HEK293 (cell line): ENCODE results near the gene PRR33.

Experiments
- OVOL3 ChIP-seq: fragments of 450-650 bp; formaldehyde crosslinking; IDR thresholded peaks from 2 replicates; pipeline ENCODE4 v1.5.1; 2016; ENCODE audit warnings: missing biosample characterization, missing genetic modification characterization
- PRDM1 ChIP-seq: fragments of 450-650 bp; formaldehyde crosslinking; IDR thresholded peaks from 2 replicates; pipeline ENCODE4; 2016; ENCODE audit warnings: missing biosample characterization, missing genetic modification characterization
- REST ChIP-seq: fragments of 450-650 bp; formaldehyde crosslinking; IDR thresholded peaks from 2 replicates; pipeline ENCODE4 v1.5.1; 2016; ENCODE audit warnings: missing biosample characterization, missing genetic modification characterization
- ZBTB8A ChIP-seq: fragments of 450-650 bp; formaldehyde crosslinking; IDR thresholded peaks from 2 replicates; pipeline ENCODE4 v1.5.1; 2016; ENCODE audit warnings: missing biosample characterization, missing genetic modification characterization
- ZNF10 ChIP-seq: fragments of 450-650 bp; formaldehyde crosslinking; IDR thresholded peaks from 2 replicates; pipeline ENCODE4 v1.5.1; 2017; ENCODE audit warnings: missing biosample characterization, missing genetic modification characterization
- ZNF24 ChIP-seq: fragments of 450-650 bp; formaldehyde crosslinking; IDR thresholded peaks from 2 replicates; pipeline ENCODE4 v1.5.1; 2016; ENCODE audit warnings: missing biosample characterization, missing genetic modification characterization
- ZNF274 ChIP-seq, 2 experiments: fragments of 200-500 bp in 1 of 2; fragments of 450-650 bp in 1 of 2; sonication (Bioruptor generic) in 1 of 2; formaldehyde crosslinking in 1 of 2; IDR thresholded peaks; 2 replicates each; pipeline versions ENCODE4 v1.5.1 to v1.6.1; 2014 to 2016; ENCODE audit warnings: borderline replicate concordance in 1 of 2, inconsistent platforms in 1 of 2, low read length in 1 of 2, missing biosample characterization in 1 of 2, missing genetic modification characterization in 1 of 2
- ZNF423 ChIP-seq: fragments of 450-650 bp; formaldehyde crosslinking; IDR thresholded peaks from 2 replicates; pipeline ENCODE4 v1.5.1; 2016; ENCODE audit warnings: missing biosample characterization, missing genetic modification characterization
- ZNF660 ChIP-seq: fragments of 450-650 bp; IDR thresholded peaks from 2 replicates; pipeline ENCODE4 v1.5.1; 2018; ENCODE audit warnings: missing biosample characterization, mild to moderate bottlenecking, missing genetic modification characterization
- ZSCAN23 ChIP-seq: fragments of 450-650 bp; formaldehyde crosslinking; IDR thresholded peaks from 2 replicates; pipeline ENCODE4 v1.5.1; 2016; ENCODE audit warnings: missing biosample characterization, missing genetic modification characterization
- TF ChIP-seq, protein P1 (sequence below): fragments of 450-650 bp; formaldehyde crosslinking; IDR thresholded peaks from 2 replicates; pipeline ENCODE4 v1.5.1; 2016; ENCODE audit warnings: missing biosample characterization, missing genetic modification characterization
- TF ChIP-seq, protein P2 (sequence below): fragments of 450-650 bp; formaldehyde crosslinking; IDR thresholded peaks from 2 replicates; pipeline ENCODE4 v1.5.1; 2016; ENCODE audit warnings: missing biosample characterization, missing genetic modification characterization

DNA sequence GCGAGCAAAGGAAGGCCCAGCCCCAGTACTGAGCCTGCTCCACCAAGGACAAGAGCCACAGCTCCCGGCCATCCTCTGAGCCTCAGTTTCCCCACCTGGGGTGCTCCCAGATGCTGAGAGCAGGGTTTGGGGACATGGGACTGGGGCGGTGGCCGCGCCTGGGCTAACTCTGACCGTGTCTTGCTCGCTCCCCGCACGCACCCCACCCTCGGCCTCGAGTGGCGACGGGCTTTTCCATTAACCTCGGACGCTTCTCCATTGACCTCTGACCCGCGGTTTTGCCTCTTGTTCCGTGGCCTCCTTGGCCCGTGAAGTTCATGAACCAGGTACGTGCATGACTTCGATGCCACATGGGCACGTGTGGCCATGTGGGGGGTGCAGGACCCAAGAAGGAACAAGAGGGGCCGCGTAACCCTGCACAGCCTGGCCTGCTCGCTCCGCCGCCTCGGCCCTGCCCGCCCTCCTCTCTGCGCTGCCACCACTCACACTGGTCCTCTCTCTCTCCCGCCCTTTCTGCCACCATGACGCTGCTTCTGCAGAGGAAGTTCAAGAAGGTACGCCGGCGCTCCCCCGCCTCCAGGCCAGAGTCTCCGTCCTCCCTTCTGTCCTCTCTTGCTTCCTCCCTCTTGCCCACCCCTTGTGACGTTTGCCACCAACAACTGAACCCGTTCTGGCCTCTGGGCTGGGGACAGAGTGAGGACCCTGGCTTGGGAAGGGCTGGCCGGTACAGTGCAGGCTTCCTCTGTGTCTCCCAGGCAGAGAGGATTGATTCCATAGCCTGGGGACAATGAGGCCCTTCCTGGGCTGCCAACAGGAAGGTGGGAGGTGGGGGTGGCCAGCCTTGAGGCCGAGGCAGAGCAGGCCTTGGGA lies 34.7 kb upstream of the PRR33 start:
- TF ChIP-seq REST (tag by site-specific recombination) (no peak), ZNF274 (IDR thresholded peaks at IDR 0.05; ENCODE audit: low read length) (no peak), ZNF274 (tag by site-specific recombination; IDR thresholded peaks at IDR 0.05; ENCODE audit: borderline replicate concordance) (no peak), PRDM1 (no peak), ZNF423 (tag by site-specific recombination) (no peak), ZNF10 (no peak), ZBTB8A (tag by site-specific recombination) (no peak), OVOL3 (no peak), ZNF24 (tag by site-specific recombination) (no peak), ZSCAN23 (tag by site-specific recombination) (no peak), ZNF660 (no peak)
- TF ChIP-seq, protein P1, sequence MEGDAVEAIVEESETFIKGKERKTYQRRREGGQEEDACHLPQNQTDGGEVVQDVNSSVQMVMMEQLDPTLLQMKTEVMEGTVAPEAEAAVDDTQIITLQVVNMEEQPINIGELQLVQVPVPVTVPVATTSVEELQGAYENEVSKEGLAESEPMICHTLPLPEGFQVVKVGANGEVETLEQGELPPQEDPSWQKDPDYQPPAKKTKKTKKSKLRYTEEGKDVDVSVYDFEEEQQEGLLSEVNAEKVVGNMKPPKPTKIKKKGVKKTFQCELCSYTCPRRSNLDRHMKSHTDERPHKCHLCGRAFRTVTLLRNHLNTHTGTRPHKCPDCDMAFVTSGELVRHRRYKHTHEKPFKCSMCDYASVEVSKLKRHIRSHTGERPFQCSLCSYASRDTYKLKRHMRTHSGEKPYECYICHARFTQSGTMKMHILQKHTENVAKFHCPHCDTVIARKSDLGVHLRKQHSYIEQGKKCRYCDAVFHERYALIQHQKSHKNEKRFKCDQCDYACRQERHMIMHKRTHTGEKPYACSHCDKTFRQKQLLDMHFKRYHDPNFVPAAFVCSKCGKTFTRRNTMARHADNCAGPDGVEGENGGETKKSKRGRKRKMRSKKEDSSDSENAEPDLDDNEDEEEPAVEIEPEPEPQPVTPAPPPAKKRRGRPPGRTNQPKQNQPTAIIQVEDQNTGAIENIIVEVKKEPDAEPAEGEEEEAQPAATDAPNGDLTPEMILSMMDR (tag by site-specific recombination): no peak
- TF ChIP-seq, protein P2, sequence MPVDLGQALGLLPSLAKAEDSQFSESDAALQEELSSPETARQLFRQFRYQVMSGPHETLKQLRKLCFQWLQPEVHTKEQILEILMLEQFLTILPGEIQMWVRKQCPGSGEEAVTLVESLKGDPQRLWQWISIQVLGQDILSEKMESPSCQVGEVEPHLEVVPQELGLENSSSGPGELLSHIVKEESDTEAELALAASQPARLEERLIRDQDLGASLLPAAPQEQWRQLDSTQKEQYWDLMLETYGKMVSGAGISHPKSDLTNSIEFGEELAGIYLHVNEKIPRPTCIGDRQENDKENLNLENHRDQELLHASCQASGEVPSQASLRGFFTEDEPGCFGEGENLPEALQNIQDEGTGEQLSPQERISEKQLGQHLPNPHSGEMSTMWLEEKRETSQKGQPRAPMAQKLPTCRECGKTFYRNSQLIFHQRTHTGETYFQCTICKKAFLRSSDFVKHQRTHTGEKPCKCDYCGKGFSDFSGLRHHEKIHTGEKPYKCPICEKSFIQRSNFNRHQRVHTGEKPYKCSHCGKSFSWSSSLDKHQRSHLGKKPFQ (tag by site-specific recombination): no peak
